ENCODE data around the gene ITGAX. TPM values are rescaled to one million over a fixed set of nuclear protein-coding genes. Genes with fewer than 3 reads are reported as not detected.
A peak's percentile ranks its signal among the peaks of the same experiment; 100 is the strongest.

The ITGAX gene
- total RNA-seq, 1 experiment from 2014 or later, result 1.6 TPM

DNA sequence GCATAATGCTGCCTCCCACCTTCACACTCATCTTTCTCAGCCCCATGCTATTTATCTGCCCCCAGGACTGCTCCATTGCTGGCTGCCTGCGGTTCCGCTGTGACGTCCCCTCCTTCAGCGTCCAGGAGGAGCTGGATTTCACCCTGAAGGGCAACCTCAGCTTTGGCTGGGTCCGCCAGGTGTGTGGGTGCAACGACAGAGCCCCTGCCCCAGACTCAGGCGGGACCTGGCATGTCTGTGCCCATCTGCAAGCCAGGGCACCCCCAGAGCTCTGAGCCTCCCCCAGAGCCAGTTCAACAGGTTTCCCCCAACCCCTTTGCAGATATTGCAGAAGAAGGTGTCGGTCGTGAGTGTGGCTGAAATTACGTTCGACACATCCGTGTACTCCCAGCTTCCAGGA, 25.2 kb downstream of the ITGAX start:
- intact Hi-C loops (cut with micrococcal nuclease; ENCODE audit: unreplicated experiment), result loop anchor here (10.0 kb wide), 3 partner anchors 195 to 485 kb away; partner anchors contain the start of genes FUS and HSD3B7
- Mint-ChIP-seq H3K4me3 (ENCODE audit: low read depth, unreplicated experiment) (no peak overlapping the region), H3K9me3 (ENCODE audit: low read depth, unreplicated experiment) (no peaks in the 10 kb centered on the region), H3K4me1 (ENCODE audit: low read depth, unreplicated experiment) (peaks cover 3% of the 10 kb centered on the region), H3K36me3 (ENCODE audit: insufficient read depth, unreplicated experiment) (no peaks in the 10 kb centered on the region), H3K27ac (ENCODE audit: unreplicated experiment) (no peak overlapping the region), H3K27me3 (ENCODE audit: unreplicated experiment) (peaks cover 52% of the 10 kb centered on the region)
- no peak for DNase-seq
- BruUV-seq (replicated peaks), result no TSS peak
- CTCF ChIA-PET, result no interaction called here
- TF ChIP-seq, protein P1, sequence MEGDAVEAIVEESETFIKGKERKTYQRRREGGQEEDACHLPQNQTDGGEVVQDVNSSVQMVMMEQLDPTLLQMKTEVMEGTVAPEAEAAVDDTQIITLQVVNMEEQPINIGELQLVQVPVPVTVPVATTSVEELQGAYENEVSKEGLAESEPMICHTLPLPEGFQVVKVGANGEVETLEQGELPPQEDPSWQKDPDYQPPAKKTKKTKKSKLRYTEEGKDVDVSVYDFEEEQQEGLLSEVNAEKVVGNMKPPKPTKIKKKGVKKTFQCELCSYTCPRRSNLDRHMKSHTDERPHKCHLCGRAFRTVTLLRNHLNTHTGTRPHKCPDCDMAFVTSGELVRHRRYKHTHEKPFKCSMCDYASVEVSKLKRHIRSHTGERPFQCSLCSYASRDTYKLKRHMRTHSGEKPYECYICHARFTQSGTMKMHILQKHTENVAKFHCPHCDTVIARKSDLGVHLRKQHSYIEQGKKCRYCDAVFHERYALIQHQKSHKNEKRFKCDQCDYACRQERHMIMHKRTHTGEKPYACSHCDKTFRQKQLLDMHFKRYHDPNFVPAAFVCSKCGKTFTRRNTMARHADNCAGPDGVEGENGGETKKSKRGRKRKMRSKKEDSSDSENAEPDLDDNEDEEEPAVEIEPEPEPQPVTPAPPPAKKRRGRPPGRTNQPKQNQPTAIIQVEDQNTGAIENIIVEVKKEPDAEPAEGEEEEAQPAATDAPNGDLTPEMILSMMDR (IDR thresholded peaks at IDR 0.05; ENCODE audit: unreplicated experiment), result no peak

- CTCF ChIA-PET, result interaction anchor here (0.6 to 1.7 kb wide), 8 partner anchors 9 to 180 kb away, joined by 3 to 7 read pairs (median 3); partner anchors contain the start of genes ITGAD, PYCARD and ZNF843
- intact Hi-C loops (cut with micrococcal nuclease; ENCODE audit: unreplicated experiment), result loop anchor here (10.0 kb wide), 3 partner anchors 198 to 482 kb away; partner anchors contain the start of genes FUS and HSD3B7
Measured at GRCh38 chr16:31382485-31383161, 27.6 kb downstream of the ITGAX start.

GRCh38 chr16:31385680-31386079, 30.7 kb downstream of the ITGAX start:
- TF ChIP-seq, protein P1 (IDR thresholded peaks at IDR 0.05; ENCODE audit: unreplicated experiment), result no peak
- H3K36me3 Mint-ChIP-seq (ENCODE audit: insufficient read depth, unreplicated experiment), result peaks cover 4% of the 10 kb centered on the region
- peak overlapping the region; percentile 66 for H3K27ac Mint-ChIP-seq (ENCODE audit: unreplicated experiment)
- DNase-seq, result peak; percentile 49
- H3K9me3 Mint-ChIP-seq (ENCODE audit: low read depth, unreplicated experiment), result no peaks in the 10 kb centered on the region
- no TSS peak for BruUV-seq (replicated peaks)
- CTCF ChIA-PET, result interaction anchor here (0.6 to 1.3 kb wide), 7 partner anchors 11 to 483 kb away, joined by 3 to 5 read pairs (median 3); no protein-coding TSS in a partner anchor
- intact Hi-C loops (cut with micrococcal nuclease; ENCODE audit: unreplicated experiment), result loop anchor here (2.0 to 10.0 kb wide), 5 partner anchors 17 to 479 kb away; partner anchors contain the start of genes FUS, HSD3B7 and ZNF843
- H3K27me3 Mint-ChIP-seq (ENCODE audit: unreplicated experiment), result peaks cover 24% of the 10 kb centered on the region
- peak overlapping the region; percentile 39 for H3K4me3 Mint-ChIP-seq (ENCODE audit: low read depth, unreplicated experiment)
- H3K4me1 Mint-ChIP-seq (ENCODE audit: low read depth, unreplicated experiment), result peaks cover 28% of the 10 kb centered on the region

More at GRCh38 chr16:31382485-31383161, 27.6 kb downstream of the ITGAX start:
- no peak overlapping the region for H3K4me3 Mint-ChIP-seq (ENCODE audit: low read depth, unreplicated experiment)
- H3K27ac Mint-ChIP-seq (ENCODE audit: unreplicated experiment), result no peak overlapping the region
- peak; percentile 83 for DNase-seq
- H3K9me3 Mint-ChIP-seq (ENCODE audit: low read depth, unreplicated experiment), result no peaks in the 10 kb centered on the region
- BruUV-seq (replicated peaks), result no TSS peak
- H3K36me3 Mint-ChIP-seq (ENCODE audit: insufficient read depth, unreplicated experiment), result peaks cover 4% of the 10 kb centered on the region
- H3K27me3 Mint-ChIP-seq (ENCODE audit: unreplicated experiment), result peaks cover 30% of the 10 kb centered on the region
- H3K4me1 Mint-ChIP-seq (ENCODE audit: low read depth, unreplicated experiment), result peaks cover 27% of the 10 kb centered on the region
- TF ChIP-seq, protein P1 (IDR thresholded peaks at IDR 0.05; ENCODE audit: unreplicated experiment), result peak; percentile 78

- intact Hi-C loops (cut with micrococcal nuclease; ENCODE audit: unreplicated experiment), result loop anchor here (2.0 to 10.0 kb wide), 5 partner anchors 16 to 478 kb away; partner anchors contain the start of genes FUS, HSD3B7 and ZNF843
Measured at GRCh38 chr16:31386157-31386984, 31.4 kb downstream of the ITGAX start.

More at GRCh38 chr16:31386157-31386984, 31.4 kb downstream of the ITGAX start:
- CTCF ChIA-PET, result interaction anchor here (0.6 to 1.3 kb wide), 10 partner anchors 12 to 482 kb away, joined by 3 to 5 read pairs (median 4); no protein-coding TSS in a partner anchor
- Mint-ChIP-seq H3K4me1 (ENCODE audit: low read depth, unreplicated experiment) (peaks cover 28% of the 10 kb centered on the region), H3K9me3 (ENCODE audit: low read depth, unreplicated experiment) (no peaks in the 10 kb centered on the region), H3K27ac (ENCODE audit: unreplicated experiment) (peak overlapping the region; percentile 66), H3K4me3 (ENCODE audit: low read depth, unreplicated experiment) (peak overlapping the region; percentile 39), H3K36me3 (ENCODE audit: insufficient read depth, unreplicated experiment) (peaks cover 4% of the 10 kb centered on the region), H3K27me3 (ENCODE audit: unreplicated experiment) (peaks cover 18% of the 10 kb centered on the region)
- no TSS peak for BruUV-seq (replicated peaks)
- TF ChIP-seq, protein P1 (IDR thresholded peaks at IDR 0.05; ENCODE audit: unreplicated experiment), result no peak
- DNase-seq, result peak; percentile 62

Measured in Calu3 (cell line).